NT2/D1 (cell line): Measurements from ENCODE around the gene OPALIN.

ENCODE experiments used
- YY1 ChIP-seq: IDR thresholded peaks from 2 replicates; pipeline ENCODE4 v1.6.1; 2011; ENCODE audit not compliant: insufficient read length, insufficient read depth
- ZNF274 ChIP-seq: IDR thresholded peaks from 2 replicates; pipeline ENCODE4 v1.6.1; 2011; ENCODE audit warnings: mild to moderate bottlenecking, low read depth, low read length

DNA sequence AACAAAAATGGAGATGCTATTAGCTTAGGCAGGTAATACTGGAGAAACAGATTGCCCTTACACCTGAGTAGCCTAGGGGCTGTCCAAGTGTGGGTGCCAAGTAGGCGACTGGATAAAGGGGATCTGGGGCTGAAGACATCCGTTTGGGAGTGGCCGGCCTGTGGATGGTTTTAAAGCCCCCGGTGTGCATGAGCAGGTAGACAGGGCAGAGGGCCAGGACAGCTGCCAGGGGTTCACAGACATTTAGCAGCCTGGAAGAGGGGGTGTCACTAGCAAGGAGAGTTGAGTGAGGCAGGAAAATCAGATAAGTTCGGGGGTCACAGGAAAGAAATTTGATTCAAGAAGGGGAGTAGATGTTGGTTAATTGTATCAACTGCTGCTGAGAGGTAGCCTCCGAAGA lies 1.5 kb upstream of the OPALIN start:
- no peak for TF ChIP-seq ZNF274
- no peak for TF ChIP-seq YY1
